Small intestine (tissue), 7 donors: ENCODE measurements around the gene CDHR2. TPM values are rescaled to one million over a fixed set of nuclear protein-coding genes. Genes with fewer than 3 reads are reported as not detected.
A peak's percentile ranks its signal among the peaks of the same experiment; 100 is the strongest.

Experiments used
- DNase-seq, 2 donors: peaks; one replicate each; pipeline versions ENCODE4 v3.0.0 to v3.0.0-alpha.2; 2013
- FAIRE-seq: peaks from 2 replicates; lab custom pipeline; 2012; peaks lifted over from hg19 to GRCh38; lab: Jason Lieb, UNC
- H3K27ac ChIP-seq, 3 donors: one replicate each; pipeline ENCODE4 v1.5.1; 2013; ENCODE audit warnings: low read length in 2 of 3, mild to moderate bottlenecking in 2 of 3, control low read depth in 1 of 3, inconsistent platforms in 1 of 3, low read depth in 1 of 3, moderate library complexity in 1 of 3
- H3K27me3 ChIP-seq, 3 donors: one replicate each; pipeline ENCODE4 v1.6.1; 2013; ENCODE audit warnings: low read length in 3 of 3, inconsistent platforms in 1 of 3; ENCODE audit not compliant: control insufficient read depth in 3 of 3, insufficient read depth in 3 of 3
- H3K36me3 ChIP-seq, 3 donors: one replicate each; pipeline ENCODE4 v1.6.1; 2013; ENCODE audit warnings: low read length in 3 of 3, inconsistent platforms in 1 of 3, low read depth in 1 of 3, mild to moderate bottlenecking in 1 of 3, moderate library complexity in 1 of 3; ENCODE audit not compliant: control insufficient read depth in 3 of 3, insufficient read depth in 2 of 3
- H3K4me1 ChIP-seq, 3 donors: one replicate each; pipeline ENCODE4 v1.6.1; 2013; ENCODE audit warnings: low read length in 2 of 3, inconsistent platforms in 1 of 3, low read depth in 1 of 3, mild to moderate bottlenecking in 1 of 3, moderate library complexity in 1 of 3; ENCODE audit not compliant: control insufficient read depth in 3 of 3, insufficient read depth in 2 of 3
- H3K4me3 ChIP-seq, 3 donors: one replicate each; pipeline ENCODE4 v1.5.1; 2013; ENCODE audit warnings: low read length in 3 of 3, control low read depth in 1 of 3, inconsistent platforms in 1 of 3, low read depth in 1 of 3, mild to moderate bottlenecking in 1 of 3, moderate library complexity in 1 of 3
- H3K9me3 ChIP-seq, 2 donors: one replicate each; pipeline ENCODE4 v1.6.1; 2013; ENCODE audit warnings: low read depth in 1 of 2, low read length in 1 of 2; ENCODE audit not compliant: control insufficient read depth in 2 of 2, insufficient read depth in 1 of 2
- WGBS, 3 donors: extraction: QIAGEN DNeasy Blood & Tissue Kit; methylation state at CpG; one replicate each; pipeline ENCODE4 v1.1.7; 2013; 5-methylcytosine and 5-hydroxymethylcytosine counted together
- polyA plus RNA-seq, 4 donors: library from polyadenylated mRNA; stranded (reverse) in 3 of 4; unstranded in 1 of 4; fragments of 200-250 nt in 3 of 4; fragments of 120-200 nt in 1 of 4; gene quantifications; one replicate each; pipeline versions ENCODE4 v1.2.1 to v1.2.3, GENCODE V29; 2013
- donor health status: healthy with polysubstance abuse.
- donor health status: control.
- donor health status: control.
- donor health status: Bipolar disorder and iron deficiency.
- donor health status: healthy.

Gene CDHR2
- polyA plus RNA-seq, 4 donors = 50.1 to 545 (median 420) TPM

DNA sequence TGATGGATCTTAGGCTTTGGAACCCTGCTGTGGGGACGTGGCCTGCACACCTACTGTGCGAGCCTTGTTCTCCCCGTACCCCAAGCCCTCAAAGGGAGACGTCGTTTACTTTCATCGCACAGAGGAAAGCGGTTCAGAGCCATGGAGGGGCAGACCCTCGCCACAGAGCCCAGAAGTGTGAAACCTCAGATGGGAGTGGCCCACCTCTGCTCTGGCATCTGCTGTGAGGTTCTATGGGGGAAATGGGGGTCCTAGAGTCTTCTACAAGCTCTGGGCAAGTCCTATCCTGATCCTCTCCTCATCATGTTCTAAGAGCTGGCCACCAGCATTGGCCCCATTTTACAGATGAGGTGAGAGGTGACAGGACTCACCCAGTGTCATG, 8.2 kb upstream of the CDHR2 start:
- 73 to 84% (median 78%) methylated on average over 8 of the region's 8 CpGs for WGBS, 3 donors
- Histone ChIP-seq H3K27me3 (no peaks in the 10 kb centered on the region), H3K9me3 (no peaks in the 10 kb centered on the region), H3K4me1 (peaks cover 3 to 32% (median 5%) of the 10 kb centered on the region in 3 donors), H3K4me3 (no peak overlapping the region), H3K36me3 (peaks cover 0 to 3% (median 0%) of the 10 kb centered on the region in 3 donors), H3K27ac (peak overlapping the region; percentile 81 to 99 (median 91))
- DNase-seq (no peak), FAIRE-seq (no peak)

DNA sequence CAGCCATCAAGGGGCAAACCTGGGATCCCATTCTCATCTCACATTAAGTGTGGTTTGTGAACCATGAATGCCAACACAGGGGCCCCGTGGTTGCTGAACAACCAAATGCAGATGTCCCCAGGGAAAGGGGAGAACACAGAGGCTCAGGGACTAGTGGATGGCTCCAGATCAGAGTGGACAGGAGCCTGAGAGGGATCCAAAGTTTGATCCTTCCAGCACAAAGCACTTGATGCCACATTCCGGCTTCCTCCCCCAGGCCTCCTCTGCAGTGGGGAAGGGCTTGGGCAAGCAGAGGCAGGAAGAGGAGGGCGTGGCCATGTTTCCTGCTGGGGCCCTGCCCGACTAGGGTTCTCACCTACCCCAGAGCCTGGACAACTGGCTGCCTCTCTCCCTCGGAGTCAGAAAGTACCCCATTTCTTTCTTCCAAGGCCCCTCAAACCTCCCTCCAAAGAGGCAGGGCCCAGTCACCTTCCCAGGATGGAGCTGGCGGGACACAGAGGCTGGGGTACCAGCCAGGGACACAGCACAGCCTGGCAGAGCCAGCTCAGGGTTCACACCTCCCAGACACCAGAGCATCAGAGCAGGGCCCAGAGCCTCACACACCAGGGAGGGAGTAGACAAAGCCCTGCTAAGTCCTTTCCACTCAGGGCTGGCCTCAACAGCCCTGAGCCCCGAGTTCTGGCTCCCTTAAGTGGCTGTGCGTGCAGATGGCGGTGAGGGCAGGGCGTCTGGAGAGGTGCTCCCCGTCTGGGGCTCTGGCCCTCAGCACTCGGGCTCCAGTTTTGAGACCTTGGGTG, 7.6 kb upstream of the CDHR2 start:
- peak; percentile 75 to 89 for DNase-seq
- Histone ChIP-seq H3K27me3 (no peaks in the 10 kb centered on the region), H3K4me3 (peak overlapping the region in 1 of 3 donors; percentile 90), H3K27ac (peak overlapping the region; percentile 81 to 99 (median 91)), H3K36me3 (peaks cover 0 to 3% (median 0%) of the 10 kb centered on the region in 3 donors), H3K4me1 (peaks cover 3 to 38% (median 5%) of the 10 kb centered on the region in 3 donors), H3K9me3 (no peaks in the 10 kb centered on the region)
- no peak for FAIRE-seq
- 37 to 52% (median 40%) methylated on average over 10 to 12 of the region's 12 CpGs for WGBS, 3 donors

DNA sequence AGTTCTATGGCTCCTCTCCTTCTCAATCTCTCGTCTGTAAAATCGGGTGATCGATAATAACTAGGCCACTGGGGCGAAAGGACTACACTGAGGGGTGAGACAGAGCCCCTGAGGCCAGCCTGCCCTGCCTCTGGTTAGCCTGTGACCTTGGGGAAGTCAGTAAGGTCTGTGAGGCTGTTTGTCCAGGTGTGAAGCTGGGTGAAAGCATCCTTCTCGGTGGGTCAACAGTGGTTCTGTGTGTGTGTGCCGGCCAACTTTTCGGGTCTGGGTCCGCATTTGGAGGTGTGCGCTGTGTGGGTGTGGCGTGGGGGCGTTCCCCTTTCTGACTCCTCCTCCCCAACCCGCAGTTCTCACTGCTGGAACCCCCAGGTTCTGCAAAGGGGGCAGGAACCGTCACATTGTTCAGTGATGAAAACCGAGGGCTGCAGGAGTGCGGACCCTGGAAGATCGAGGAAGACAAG, 7.0 kb upstream of the CDHR2 start:
- Histone ChIP-seq H3K9me3 (no peaks in the 10 kb centered on the region), H3K4me3 (peak overlapping the region; percentile 58 to 90 (median 63)), H3K27me3 (no peaks in the 10 kb centered on the region), H3K36me3 (peaks cover 0 to 3% (median 0%) of the 10 kb centered on the region in 3 donors), H3K27ac (peak overlapping the region; percentile 81 to 99 (median 91)), H3K4me1 (peaks cover 3 to 45% (median 7%) of the 10 kb centered on the region in 3 donors)
- peak in 1 of 2 donors; percentile 58 for DNase-seq
- WGBS, 3 donors = 12 to 39% (median 19%) methylated on average over 16 of the region's 16 CpGs
- FAIRE-seq = no peak

DNA sequence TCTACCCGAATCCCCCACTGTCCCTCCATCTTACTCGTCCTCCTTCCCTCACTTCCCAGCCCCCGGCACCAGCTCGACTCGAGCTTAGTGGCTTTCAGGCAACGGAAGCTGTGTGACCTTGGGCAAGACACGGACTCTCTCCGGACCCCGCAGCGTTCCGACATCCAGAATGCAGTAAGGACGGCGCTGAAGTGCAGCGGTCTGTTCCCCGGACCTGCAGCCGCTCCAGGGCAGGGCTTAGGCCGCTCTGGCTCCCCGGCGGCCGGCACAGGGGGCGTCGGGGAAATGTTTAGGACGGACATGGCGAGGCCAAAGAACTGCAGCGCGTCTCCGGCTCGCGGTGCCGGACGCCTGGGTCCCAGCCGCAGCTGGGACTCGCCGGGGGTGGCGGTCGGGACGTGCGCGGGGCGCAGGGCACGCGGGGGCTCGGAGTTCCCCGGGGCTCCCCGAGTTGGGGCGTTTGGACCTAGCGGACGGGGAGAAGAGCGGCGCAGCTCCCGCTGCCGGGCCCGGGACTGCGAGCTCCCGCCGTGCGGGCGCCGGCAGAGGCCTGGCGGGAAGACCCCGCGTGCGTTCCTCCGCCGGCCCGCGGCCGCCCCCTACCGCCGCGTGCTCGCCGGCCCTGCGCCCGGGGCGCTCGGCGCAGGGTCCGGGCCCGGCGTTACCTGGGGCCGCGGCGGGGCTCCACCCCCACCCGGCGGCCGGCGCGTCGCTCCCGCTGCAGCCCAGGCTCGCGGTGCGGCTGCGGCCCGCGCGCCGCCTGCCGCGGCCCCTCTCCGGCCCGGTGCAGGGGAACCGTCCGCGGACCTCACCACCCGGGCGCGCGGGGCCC, 6.3 kb upstream of the CDHR2 start:
- Histone ChIP-seq H3K27me3 (no peaks in the 10 kb centered on the region), H3K4me3 (peak overlapping the region; percentile 58 to 90 (median 76)), H3K4me1 (peaks cover 3 to 50% (median 7%) of the 10 kb centered on the region in 3 donors), H3K27ac (peak overlapping the region; percentile 81 to 99 (median 98)), H3K9me3 (no peaks in the 10 kb centered on the region), H3K36me3 (peaks cover 0 to 3% (median 0%) of the 10 kb centered on the region in 3 donors)
- DNase-seq (peak; percentile 46 to 70), FAIRE-seq (no peak)
- WGBS, 3 donors = 0 to 1% (median 1%) methylated on average over 60 to 110 of the region's 110 CpGs

DNA sequence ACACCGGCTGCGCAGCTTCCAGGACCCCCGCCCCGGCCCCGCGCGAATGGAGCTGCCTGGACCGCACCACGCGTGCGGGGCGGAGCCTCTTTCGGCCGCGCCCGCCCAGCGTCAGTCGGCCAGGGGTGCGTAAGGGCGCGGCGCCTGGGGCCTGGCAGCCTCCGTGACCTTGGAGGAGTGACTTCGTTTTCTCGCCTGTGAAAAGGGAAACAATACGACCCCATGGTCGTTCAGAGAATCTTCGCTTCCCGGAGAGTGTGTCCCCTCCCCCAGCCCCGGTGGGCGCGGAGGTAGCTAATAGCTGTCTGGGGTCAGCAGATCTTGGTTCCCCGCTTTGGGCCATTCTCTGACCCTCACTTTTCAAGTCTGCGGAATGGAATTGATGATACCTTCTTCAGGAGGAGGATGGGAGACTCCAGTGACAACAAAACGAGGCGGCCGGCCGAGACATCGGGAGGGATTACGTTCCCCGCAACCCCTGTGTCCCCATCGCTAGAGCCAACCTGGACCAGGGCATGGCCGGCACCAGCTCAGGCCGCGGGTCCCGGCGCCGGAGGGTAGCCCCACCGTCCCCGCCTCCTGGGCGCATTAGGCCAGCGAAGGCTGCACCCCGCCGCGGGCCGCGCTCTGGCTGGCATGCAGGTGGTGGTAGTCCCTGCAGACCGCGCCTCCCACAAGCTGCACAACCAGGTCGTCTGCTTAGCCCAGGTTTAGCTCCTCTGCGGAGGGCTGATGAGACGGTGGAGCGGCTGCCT, 5.5 kb upstream of the CDHR2 start:
- Histone ChIP-seq H3K4me3 (peak overlapping the region; percentile 58 to 90 (median 76)), H3K36me3 (peaks cover 0 to 3% (median 0%) of the 10 kb centered on the region in 3 donors), H3K9me3 (no peaks in the 10 kb centered on the region), H3K27me3 (no peaks in the 10 kb centered on the region), H3K27ac (peak overlapping the region; percentile 98 to 99 (median 99)), H3K4me1 (peaks cover 3 to 53% (median 7%) of the 10 kb centered on the region in 3 donors)
- DNase-seq (peak; percentile 90 to 95), FAIRE-seq (no peak)
- WGBS, 3 donors = 0% methylated on average over 47 to 63 of the region's 63 CpGs

DNA sequence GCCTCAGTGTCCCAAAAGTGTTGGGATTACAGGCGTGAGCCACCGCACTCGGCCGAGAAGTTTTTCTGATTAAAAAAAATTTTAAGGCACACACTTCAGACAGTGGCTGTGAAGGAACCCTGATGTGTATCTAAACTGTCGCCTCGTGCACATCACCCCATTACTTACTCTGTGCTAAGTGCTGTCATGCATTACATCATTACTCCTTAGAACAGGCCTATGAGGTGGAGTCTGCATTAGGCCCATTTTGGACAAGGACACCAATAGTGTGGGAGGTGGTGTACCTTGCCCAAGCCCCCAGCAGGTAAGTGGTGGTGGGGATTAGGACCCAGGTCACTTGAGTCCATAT, 3.8 kb upstream of the CDHR2 start:
- H3K27ac ChIP-seq = peak overlapping the region; percentile 98 to 99 (median 99)
- no peak for DNase-seq
- H3K9me3 ChIP-seq = no peaks in the 10 kb centered on the region
- H3K36me3 ChIP-seq = peaks cover 0 to 5% (median 0%) of the 10 kb centered on the region in 3 donors
- no peaks in the 10 kb centered on the region for H3K27me3 ChIP-seq
- WGBS, 3 donors = 38 to 75% (median 67%) methylated on average over 6 of the region's 6 CpGs
- peaks cover 3 to 66% (median 7%) of the 10 kb centered on the region in 3 donors for H3K4me1 ChIP-seq
- H3K4me3 ChIP-seq = peak overlapping the region in 2 of 3 donors; percentile 22 to 51
- FAIRE-seq = no peak

DNA sequence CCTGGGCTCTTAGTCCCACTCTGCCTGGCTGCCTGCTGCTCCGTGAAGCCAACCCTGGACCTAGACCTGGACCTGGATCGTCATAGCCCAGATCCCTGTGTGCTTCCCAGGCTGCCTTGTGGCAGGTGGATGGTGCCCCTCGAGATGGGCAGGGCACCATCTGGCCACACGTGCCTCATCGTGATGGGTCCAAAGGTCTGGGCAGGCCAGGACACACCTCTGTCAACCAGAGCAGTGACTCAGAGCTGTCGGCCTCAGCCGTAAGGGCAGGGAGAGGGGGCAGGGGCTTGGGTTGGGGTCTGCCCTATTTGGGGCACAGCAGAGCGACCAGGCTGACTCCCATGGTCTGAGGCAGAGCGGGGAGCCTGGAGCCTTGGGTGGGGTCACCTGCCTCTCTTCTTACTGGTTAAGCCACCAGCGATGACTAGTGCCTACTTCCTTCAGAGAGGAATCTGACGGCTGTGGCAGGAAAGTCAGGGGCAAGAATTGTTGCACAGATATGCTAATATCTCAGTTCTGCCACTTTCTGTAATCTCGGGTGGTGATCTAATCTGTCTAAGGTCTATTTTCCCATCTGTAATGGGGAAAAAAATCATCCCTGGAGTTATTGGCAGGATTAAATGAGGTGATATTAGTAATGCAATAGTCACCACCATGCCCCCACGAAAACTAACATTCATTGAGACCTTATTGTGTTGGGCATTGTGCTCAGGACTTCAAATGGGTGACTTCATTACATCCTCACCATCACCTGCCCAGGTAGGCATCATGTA, 3.2 kb upstream of the CDHR2 start:
- H3K4me3 ChIP-seq = peak overlapping the region in 2 of 3 donors; percentile 12 to 51
- peaks cover 0 to 10% (median 0%) of the 10 kb centered on the region in 3 donors for H3K36me3 ChIP-seq
- peak overlapping the region; percentile 98 to 99 (median 99) for H3K27ac ChIP-seq

More for the DNA sequence above, 3.2 kb upstream of the CDHR2 start:
- FAIRE-seq (no peak), DNase-seq (peak; percentile 96 to 98)
- WGBS, 3 donors = 15 to 57% (median 45%) methylated on average over 13 of the region's 13 CpGs
- Histone ChIP-seq H3K9me3 (no peaks in the 10 kb centered on the region), H3K4me1 (peaks cover 3 to 69% (median 7%) of the 10 kb centered on the region in 3 donors), H3K27me3 (no peaks in the 10 kb centered on the region)
